ENCODE data around the gene CEP70.

GRCh38 chr3:138569090-138569489, 25.0 kb downstream of the CEP70 start:
- TF ChIP-seq CTCF (IDR thresholded peaks at IDR 0.05) (no peak), REST (IDR thresholded peaks at IDR 0.05; ENCODE audit: insufficient read depth in 1 of 2, low read depth in 2 of 2, low read length in 1 of 2) (no peak)
